UCSD-AML1 (cell line): ENCODE results near the gene FAT1.

Experiments
- DNase-seq: peaks from one replicate; lab custom pipeline; 2025; ENCODE audit not compliant: unreplicated experiment; lab: John Stamatoyannopoulos, UW

FAT1 gene

DNA sequence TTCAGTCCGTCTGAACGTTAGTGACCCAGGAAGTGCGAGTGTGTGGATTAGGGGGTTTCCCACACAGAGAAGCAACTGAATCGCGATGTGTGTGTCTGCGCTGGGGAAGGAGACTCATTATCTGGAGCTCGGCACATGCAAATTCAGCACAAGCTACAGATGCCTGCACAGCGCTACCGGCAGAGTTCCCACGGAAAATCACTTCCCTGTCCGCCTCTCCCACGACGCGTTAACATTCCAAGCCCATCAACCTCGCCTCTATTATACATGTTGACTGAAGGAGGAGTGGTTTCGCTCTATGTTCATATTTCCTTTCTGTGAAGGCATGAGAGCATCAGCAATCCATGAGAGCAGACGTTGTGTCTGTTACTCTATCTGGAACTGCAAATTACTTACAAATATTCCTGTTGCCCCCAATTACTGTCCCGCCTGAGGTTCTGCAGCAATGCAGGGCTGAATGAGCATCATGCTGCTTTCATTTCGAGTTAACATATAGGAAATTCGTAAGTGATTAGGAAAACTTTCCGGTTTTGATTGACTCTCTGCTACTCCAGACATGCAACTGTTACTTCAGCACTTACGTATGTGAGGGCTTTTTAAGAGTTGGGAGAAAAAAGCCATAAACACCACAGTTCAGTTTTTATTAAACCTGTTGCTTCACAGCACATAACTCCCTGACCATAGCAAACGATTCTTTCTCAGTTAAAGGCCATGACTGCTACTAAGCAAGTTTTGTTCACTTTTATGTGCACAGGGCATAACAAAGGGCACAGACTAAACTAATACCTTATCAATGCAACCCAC, 153.3 kb downstream of the FAT1 start:
- no peak for DNase-seq

DNA sequence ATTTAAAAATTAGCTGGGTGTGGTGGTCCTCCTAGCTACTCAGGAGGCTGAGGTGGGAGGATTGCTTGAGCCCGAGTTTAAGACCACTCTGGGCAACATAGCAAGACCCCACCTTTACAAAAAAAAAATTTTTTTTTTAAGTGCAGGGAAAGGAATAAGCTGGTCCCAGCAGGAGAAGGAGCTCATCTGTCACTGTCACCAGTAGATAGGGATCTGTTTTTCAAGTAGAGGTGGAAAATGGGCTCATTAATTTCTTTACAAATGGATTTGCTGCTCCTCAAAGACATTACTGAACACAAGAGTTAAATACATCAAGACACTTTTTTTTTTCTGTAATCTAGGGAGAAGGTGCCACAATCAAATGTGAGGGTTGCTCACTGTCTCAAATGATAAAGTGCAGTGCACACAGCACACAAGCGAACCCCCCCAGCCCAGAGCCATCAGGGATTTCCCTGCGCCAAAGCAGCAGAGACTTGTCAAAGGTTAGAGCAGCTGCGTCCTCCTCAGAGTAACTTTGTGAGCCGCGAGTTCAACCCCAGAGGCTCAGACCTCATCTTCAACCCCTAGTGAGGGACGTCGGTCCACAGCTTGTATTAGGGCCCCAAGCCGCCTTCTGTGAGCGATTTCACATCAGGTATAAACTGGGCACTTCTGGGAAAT, 154.0 kb downstream of the FAT1 start:
- DNase-seq, result no peak

- DNase-seq, result no peak
Observed at GRCh38 chr4:186566068-186566467, 157.6 kb downstream of the FAT1 start.

- no peak for DNase-seq
Observed at GRCh38 chr4:186563761-186564160, 159.9 kb downstream of the FAT1 start.

- DNase-seq, result no peak
Observed at GRCh38 chr4:186561748-186562147, 161.9 kb downstream of the FAT1 start.

GRCh38 chr4:186560647-186561046, 163.0 kb downstream of the FAT1 start:
- no peak for DNase-seq

DNA sequence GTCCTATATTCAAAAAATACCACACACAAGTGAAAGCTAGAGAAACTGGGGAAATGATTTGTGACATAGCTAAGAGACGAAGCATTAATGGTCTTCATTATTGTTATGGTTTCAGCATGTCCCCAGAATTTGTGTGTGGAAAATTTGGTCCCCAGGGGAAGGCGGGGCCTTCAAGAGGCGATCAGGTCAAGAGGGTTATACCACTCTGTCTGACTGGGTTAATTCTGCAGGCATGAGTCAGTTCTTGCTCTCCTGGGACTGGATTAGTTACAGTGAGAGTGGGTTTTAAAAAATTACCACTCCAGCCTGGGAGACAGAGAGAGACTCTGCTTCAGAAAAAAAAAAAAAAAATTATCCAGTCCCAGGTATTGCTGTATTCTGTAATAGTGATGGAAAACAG, 166.2 kb downstream of the FAT1 start:
- DNase-seq, result no peak

DNA sequence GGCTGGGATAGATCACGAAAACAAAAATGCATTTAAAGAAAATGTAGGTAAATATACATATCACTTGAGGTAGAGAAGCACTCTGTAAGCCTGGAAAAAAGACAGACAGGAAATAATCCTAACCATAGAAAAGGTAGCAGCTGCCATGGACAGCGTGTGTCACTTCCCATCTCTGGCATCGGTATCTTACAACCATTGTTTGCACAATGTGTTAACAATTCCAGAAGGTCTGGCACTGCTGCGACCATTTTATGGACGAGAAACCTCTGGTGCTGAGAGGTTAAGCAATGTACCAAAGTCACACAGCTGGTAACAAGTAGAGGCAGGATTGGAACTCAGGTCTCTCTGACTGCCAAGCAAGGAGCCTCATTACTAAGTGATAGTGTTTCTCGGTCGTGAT, 166.6 kb downstream of the FAT1 start:
- DNase-seq, result no peak

DNA sequence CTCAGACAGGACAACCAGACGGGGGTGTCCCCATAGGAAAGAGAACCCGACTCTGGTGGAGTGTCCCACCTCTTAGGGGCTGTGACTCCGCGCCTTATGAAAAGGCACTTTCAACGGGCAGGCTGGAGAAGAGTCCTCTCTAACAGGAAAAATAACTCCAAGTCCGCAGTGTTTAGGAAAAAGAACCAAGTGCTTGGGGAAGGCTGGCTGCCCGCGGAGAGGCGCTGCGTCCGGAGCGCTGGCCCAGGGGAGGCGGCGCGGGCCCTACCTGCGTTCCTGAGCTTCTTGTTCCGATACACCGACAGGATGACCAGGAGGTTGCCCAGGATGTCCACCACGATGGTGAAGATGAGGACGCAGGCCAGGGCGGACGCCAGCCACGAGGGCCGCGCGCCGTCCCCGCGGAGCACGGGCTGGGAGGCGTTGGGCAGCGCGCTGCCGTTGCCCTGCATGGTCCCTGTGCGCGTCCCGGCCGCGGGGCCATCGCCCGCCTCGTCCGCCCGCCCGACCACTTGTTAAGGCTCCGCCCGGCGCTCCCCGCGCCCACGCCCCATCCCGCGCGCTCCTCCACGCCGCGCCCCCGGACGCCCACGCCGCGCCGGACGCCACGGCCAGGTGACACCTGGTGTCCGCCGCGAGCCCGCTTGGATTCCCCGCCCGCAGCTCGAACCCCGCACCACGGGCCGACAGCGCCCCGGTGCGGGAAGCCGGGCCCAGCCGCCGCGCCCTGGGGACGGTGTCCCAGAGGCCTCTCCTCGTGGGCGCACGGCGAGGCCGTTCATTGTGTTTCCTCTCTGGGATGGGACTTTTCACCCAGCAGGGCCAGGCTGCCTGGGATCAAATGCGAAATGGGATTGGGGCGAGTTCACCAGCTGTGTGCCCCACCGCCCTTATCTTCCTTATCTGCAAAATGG, 168.5 kb downstream of the FAT1 start, which contains the start of gene MTNR1A:
Gene MTNR1A, minus strand, starts transcription at position 654 of the 914 bp plus-strand sequence. Its CDS starts 202 bp downstream, at position 452.
- no peak for DNase-seq

GRCh38 chr4:186554539-186554913, 169.1 kb downstream of the FAT1 start:
- no peak for DNase-seq

GRCh38 chr4:186553717-186554116, 169.9 kb downstream of the FAT1 start:
- DNase-seq, result no peak

GRCh38 chr4:186551849-186552248, 171.8 kb downstream of the FAT1 start:
- DNase-seq, result no peak

GRCh38 chr4:186545436-186545835, 178.2 kb downstream of the FAT1 start:
- DNase-seq, result no peak

- DNase-seq, result no peak
Observed at GRCh38 chr4:186543206-186543605, 180.4 kb downstream of the FAT1 start.

DNA sequence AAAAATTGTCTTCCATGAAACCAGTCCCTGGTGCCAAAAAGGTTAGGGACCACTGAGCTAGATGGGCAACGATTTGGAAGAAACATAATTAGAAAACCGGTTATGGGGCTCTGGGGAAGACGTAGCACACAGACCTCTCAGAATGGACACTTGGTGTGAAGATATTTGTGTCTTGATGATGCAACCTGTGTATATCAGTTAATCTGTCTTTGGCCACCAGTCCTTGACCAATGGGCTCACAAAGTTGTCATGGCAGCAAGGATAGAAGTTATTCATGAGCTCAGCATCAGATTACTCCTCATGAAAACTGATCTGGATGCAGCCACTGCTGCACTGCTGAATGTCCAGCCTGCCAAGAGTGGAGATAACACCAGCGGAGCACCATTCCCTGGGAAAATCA, 181.9 kb downstream of the FAT1 start:
- no peak for DNase-seq

- DNase-seq, result no peak
Observed at GRCh38 chr4:186537843-186538521, 185.7 kb downstream of the FAT1 start.
